Esophagus muscularis mucosa (tissue), 4 donors: ENCODE measurements around the gene RPL18A. TPM values are rescaled to one million over a fixed set of nuclear protein-coding genes. Genes with fewer than 3 reads are reported as not detected.
"Not testable (repeated sequence)": the region's sequence is repeated elsewhere in the genome, so short reads cannot be mapped to it uniquely, and the experiment has no call there.

Experiments
- DNase-seq: peaks from one replicate; pipeline ENCODE4 v3.0.0-alpha.2; 2017; ENCODE audit errors: extremely low spot score
- H3K27ac ChIP-seq, 4 donors: fragments of 200-600 bp; sonication (generic); replicated peaks in 1 of 4; 1 replicate in 3 of 4; 2 replicates in 1 of 4; pipeline ENCODE4 v1.5.1; 2016 to 2019; ENCODE audit warnings: mild to moderate bottlenecking in 1 of 4
- H3K27me3 ChIP-seq, 4 donors: fragments of 200-600 bp; sonication (generic); one replicate each; pipeline versions ENCODE4 v1.5.1 to v1.6.0; 2016 to 2019
- H3K36me3 ChIP-seq, 4 donors: fragments of 200-600 bp; sonication (generic); one replicate each; pipeline ENCODE4 v1.5.1; 2016 to 2019
- H3K4me1 ChIP-seq, 4 donors: fragments of 200-600 bp; sonication (generic); one replicate each; pipeline ENCODE4 v1.5.1; 2016 to 2019
- H3K4me3 ChIP-seq, 4 donors: fragments of 200-600 bp; sonication (generic); 1 replicate in 2 of 4; 2 replicates in 2 of 4; pipeline ENCODE4 v1.5.1; 2016 to 2019; ENCODE audit warnings: mild to moderate bottlenecking in 4 of 4, moderate library complexity in 1 of 4
- H3K9me3 ChIP-seq, 4 donors: fragments of 200-600 bp; sonication (generic); 1 replicate in 3 of 4; 2 replicates in 1 of 4; pipeline ENCODE4 v1.5.1; 2016 to 2019
- EP300 ChIP-seq: sonication (generic); formaldehyde crosslinking; IDR thresholded peaks from one replicate; pipeline ENCODE4 v1.6.1; 2017; ENCODE audit warnings: antibody characterized with exemption
- POLR2A ChIP-seq: fragments of 450-650 bp; IDR thresholded peaks from one replicate; pipeline ENCODE4 v1.6.1; 2017; ENCODE audit warnings: antibody characterized with exemption, moderate library complexity, mild to moderate bottlenecking, low read depth
- POLR2AphosphoS5 ChIP-seq, 2 donors: sonication (generic); formaldehyde crosslinking; IDR thresholded peaks; one replicate each; pipeline ENCODE4 v1.6.1; 2017; ENCODE audit warnings: antibody characterized with exemption in 2 of 2
- WGBS: methylation state at CpG from one replicate; pipeline ENCODE4 v1.1.5; 2018; 5-methylcytosine and 5-hydroxymethylcytosine counted together
- intact Hi-C: fragments of 100-400 bp; cut with DNase I; formaldehyde crosslinking; loops from one replicate; pipeline ENCODE4 v1.15.1; 2023
- total RNA-seq, 4 donors: library from RNA; depleted of rRNA; stranded (reverse); fragments of >200 nt; gene quantifications; one replicate each; pipeline versions ENCODE4 v1.1.0 to v1.2.1, GENCODE V29; 2016
- TF ChIP-seq, protein P1 (sequence below), 3 experiments: fragments of 200-600 bp in 2 of 3; fragments of 450-650 bp in 1 of 3; sonication (generic) in 2 of 3; IDR thresholded peaks; one replicate each; pipeline ENCODE4 v1.5.1; 2017 to 2019; ENCODE audit warnings: antibody characterized with exemption in 3 of 3, mild to moderate bottlenecking in 2 of 3, moderate library complexity in 1 of 3

The RPL18A gene
- total RNA-seq, 4 donors from 2014 or later = 1,042 to 1,624 (median 1,374) TPM

DNA sequence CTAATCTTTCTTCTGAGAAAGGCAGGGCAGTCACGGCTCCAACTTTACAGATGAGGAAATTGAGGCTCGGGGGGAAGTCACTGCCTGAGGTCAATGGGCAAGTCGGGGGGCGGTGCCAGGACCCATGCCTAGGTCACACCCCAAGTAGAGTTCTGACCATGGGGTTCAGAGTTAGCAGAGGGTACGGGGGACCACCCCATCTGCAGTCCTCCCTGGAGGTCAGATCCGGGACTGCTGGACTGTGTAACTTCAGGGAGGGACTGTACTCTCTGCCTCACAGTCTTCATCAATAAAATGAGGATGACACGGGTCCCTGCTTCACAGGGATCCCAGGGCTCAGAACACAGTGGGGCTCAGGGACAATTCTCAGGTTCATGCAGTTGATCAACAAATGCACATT is 19.8 kb downstream of the RPL18A start:
- Histone ChIP-seq H3K9me3 (no peaks in the 10 kb centered on the region), H3K4me3 (no peak overlapping the region), H3K36me3 (no peaks in the 10 kb centered on the region), H3K27me3 (peaks cover 0 to 86% (median 4%) of the 10 kb centered on the region in 4 donors), H3K4me1 (peaks cover 0 to 2% (median 0%) of the 10 kb centered on the region in 4 donors), H3K27ac (no peak overlapping the region)
- DNase-seq = no peak
- 77% methylated on average over 7 of the region's 7 CpGs for WGBS
- no peak for TF ChIP-seq POLR2A
- no peak for TF ChIP-seq POLR2AphosphoS5 (IDR thresholded peaks at IDR 0.05)
- TF ChIP-seq EP300 = no peak
- TF ChIP-seq, protein P1, sequence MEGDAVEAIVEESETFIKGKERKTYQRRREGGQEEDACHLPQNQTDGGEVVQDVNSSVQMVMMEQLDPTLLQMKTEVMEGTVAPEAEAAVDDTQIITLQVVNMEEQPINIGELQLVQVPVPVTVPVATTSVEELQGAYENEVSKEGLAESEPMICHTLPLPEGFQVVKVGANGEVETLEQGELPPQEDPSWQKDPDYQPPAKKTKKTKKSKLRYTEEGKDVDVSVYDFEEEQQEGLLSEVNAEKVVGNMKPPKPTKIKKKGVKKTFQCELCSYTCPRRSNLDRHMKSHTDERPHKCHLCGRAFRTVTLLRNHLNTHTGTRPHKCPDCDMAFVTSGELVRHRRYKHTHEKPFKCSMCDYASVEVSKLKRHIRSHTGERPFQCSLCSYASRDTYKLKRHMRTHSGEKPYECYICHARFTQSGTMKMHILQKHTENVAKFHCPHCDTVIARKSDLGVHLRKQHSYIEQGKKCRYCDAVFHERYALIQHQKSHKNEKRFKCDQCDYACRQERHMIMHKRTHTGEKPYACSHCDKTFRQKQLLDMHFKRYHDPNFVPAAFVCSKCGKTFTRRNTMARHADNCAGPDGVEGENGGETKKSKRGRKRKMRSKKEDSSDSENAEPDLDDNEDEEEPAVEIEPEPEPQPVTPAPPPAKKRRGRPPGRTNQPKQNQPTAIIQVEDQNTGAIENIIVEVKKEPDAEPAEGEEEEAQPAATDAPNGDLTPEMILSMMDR (IDR thresholded peaks at IDR 0.05) = no peak
- intact Hi-C loops = no loop called here

DNA sequence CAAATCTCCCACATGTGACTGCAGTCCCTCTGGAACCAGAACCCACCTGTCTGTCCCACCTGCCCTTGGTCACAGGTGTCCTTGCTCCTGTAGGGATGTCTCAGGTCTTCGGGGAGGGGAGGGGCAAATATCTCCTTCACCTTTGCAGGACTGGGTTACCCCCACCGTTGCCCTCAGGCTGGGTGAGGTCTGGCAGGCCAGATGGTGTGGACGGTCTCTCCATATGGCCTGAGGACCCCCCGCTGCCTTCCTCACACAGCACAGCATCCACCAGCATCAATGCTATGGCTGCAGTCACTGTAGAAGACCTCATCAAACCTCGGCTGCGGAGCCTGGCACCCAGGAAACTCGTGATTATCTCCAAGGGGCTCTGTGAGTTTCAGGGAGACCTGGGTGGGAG is 22.0 kb downstream of the RPL18A start:
- Histone ChIP-seq H3K27ac (no peak overlapping the region), H3K36me3 (no peaks in the 10 kb centered on the region), H3K4me1 (no peaks in the 10 kb centered on the region), H3K27me3 (peaks cover 0 to 69% (median 0%) of the 10 kb centered on the region in 4 donors), H3K4me3 (no peak overlapping the region), H3K9me3 (no peaks in the 10 kb centered on the region)
- intact Hi-C loops = no loop called here
- no peak for DNase-seq
- no peak for TF ChIP-seq POLR2A
- no peak for TF ChIP-seq EP300
- TF ChIP-seq, protein P1 (IDR thresholded peaks at IDR 0.05) = no peak
- no peak for TF ChIP-seq POLR2AphosphoS5 (IDR thresholded peaks at IDR 0.05)
- no CpG with 5 or more reads among the region's 7 CpGs for WGBS

DNA sequence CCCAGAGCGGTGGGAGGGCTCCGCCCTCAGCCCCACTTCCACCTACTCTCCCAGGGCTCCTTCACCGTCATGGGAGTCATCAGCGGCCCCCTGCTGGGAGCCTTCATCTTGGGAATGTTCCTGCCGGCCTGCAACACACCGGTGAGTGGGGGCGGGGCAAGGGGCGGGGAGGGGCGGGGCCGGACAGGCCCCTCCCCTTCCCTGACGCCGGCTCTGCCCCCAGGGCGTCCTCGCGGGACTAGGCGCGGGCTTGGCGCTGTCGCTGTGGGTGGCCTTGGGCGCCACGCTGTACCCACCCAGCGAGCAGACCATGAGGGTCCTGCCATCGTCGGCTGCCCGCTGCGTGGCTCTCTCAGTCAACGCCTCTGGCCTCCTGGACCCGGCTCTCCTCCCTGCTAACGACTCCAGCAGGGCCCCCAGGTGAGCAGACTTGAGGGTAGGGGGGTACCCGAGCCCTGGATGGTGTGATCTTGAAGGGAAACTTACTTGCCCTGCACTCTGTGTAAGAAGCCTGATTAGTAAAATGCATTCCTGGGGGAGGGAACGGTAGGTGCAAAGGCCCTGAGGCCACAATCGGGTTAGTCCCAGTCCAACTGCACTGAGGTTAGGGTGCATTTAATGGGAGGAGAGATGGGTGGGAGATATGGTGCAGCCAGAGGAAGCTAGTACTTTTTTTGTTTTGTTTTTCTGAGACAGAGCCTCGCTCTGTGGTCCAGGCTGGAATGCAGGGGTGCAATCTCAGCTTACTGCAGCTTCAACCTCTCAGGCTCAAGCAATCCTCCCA is 24.1 kb downstream of the RPL18A start:
- Histone ChIP-seq H3K36me3 (no peaks in the 10 kb centered on the region), H3K4me3 (no peak overlapping the region), H3K27ac (no peak overlapping the region), H3K27me3 (peaks cover 0 to 61% (median 0%) of the 10 kb centered on the region in 4 donors), H3K4me1 (no peaks in the 10 kb centered on the region), H3K9me3 (no peaks in the 10 kb centered on the region)
- 66% methylated on average over 17 of the region's 33 CpGs for WGBS
- TF ChIP-seq EP300 (no peak), POLR2A (no peak), POLR2AphosphoS5 (IDR thresholded peaks at IDR 0.05) (no peak)
- TF ChIP-seq, protein P1 (IDR thresholded peaks at IDR 0.05) = no peak
- DNase-seq = no peak
- intact Hi-C loops = no loop called here

DNA sequence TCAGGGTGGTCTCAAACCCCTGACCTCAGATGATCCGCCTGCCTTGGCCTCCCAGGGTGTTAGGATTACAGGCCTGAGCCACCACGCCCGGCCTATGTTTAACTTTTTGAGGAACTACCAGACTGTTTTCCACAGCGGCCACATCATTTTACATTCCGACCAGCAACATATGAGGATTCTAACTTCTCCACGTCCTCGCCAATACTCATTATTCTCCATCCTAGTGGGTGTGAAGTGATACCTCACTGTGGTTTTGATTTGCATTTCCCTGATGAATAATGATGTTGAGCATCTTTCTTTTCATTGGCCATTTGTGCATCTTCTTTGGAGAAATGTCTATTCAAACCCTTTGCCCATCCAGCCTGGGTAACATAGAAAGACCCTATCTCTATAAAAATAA is 26.8 kb downstream of the RPL18A start:
- no peak for DNase-seq
- TF ChIP-seq POLR2A = no peak
- TF ChIP-seq, protein P1 (IDR thresholded peaks at IDR 0.05) = no peak
- no peak for TF ChIP-seq POLR2AphosphoS5 (IDR thresholded peaks at IDR 0.05)
- no peak for TF ChIP-seq EP300
- WGBS = 81% methylated on average over 7 of the region's 7 CpGs
- H3K4me3 ChIP-seq = no peak overlapping the region
- peaks cover 0 to 72% (median 1%) of the 10 kb centered on the region in 4 donors for H3K27me3 ChIP-seq
- intact Hi-C loops = no loop called here
- H3K27ac ChIP-seq = no peak overlapping the region
- H3K9me3 ChIP-seq = no peaks in the 10 kb centered on the region
- no peaks in the 10 kb centered on the region for H3K36me3 ChIP-seq
- no peaks in the 10 kb centered on the region for H3K4me1 ChIP-seq

DNA sequence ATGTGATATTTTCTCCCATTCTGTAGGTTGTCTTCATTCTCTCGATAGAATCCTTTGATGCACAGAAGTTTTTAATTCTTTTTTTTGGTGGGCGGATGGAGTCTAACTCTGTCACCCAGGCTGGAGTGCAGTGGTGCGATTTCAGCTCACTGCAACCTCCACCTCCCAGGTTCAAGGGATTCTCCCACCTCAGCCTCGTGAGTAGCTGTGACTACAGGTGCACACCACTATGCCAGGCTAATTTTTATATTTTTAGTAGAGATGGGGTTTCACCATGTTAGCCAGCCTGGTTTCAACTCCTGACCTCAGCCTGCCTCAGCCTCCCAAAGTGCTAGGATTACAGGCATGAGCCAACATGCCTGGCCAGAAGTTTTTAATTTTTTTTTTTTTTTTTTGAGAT is 27.5 kb downstream of the RPL18A start:
- 83% methylated on average over 4 of the region's 4 CpGs for WGBS
- DNase-seq, intact Hi-C loops, H3K27ac ChIP-seq, H3K36me3 ChIP-seq, H3K4me3 ChIP-seq, H3K4me1 ChIP-seq, H3K9me3 ChIP-seq: not testable (repeated sequence)
- H3K27me3 ChIP-seq = peaks cover 0 to 72% (median 1%) of the 10 kb centered on the region in 4 donors
